Putamen (tissue), 1 donor: ENCODE measurements around the gene ABR.
"Not testable (repeated sequence)": the region's sequence is repeated elsewhere in the genome, so short reads cannot be mapped to it uniquely, and the experiment has no call there.

ENCODE experiments used
- DNase-seq: peaks from one replicate; pipeline ENCODE4 v3.0.0-alpha.2; 2016; ENCODE audit warnings: low spot score

The ABR gene

GRCh38 chr17:1120596-1121441 lies 59.0 kb downstream of the ABR start:
- DNase-seq, result no peak

- no peak for DNase-seq
These were observed 59.9 kb downstream of the ABR start for GRCh38 chr17:1119924-1120323.

- no peak for DNase-seq
These were observed 63.2 kb downstream of the ABR start for GRCh38 chr17:1116602-1117001.

GRCh38 chr17:1112875-1113274 lies 66.9 kb downstream of the ABR start:
- no peak for DNase-seq

- no peak for DNase-seq
These were observed 68.0 kb downstream of the ABR start for GRCh38 chr17:1111599-1112443.

- DNase-seq, result no peak
These were observed 68.8 kb downstream of the ABR start for GRCh38 chr17:1110862-1111598.

- DNase-seq, result no peak
These were observed 69.3 kb downstream of the ABR start for GRCh38 chr17:1110541-1110861.

GRCh38 chr17:1109606-1110540 lies 69.9 kb downstream of the ABR start:
- DNase-seq, result no peak

GRCh38 chr17:1108765-1109605 lies 70.8 kb downstream of the ABR start:
- DNase-seq, result no peak

- DNase-seq, result no peak
These were observed 71.4 kb downstream of the ABR start for GRCh38 chr17:1108478-1108764.

- no peak for DNase-seq
These were observed 71.9 kb downstream of the ABR start for GRCh38 chr17:1107777-1108477.

- no peak for DNase-seq
These were observed 72.6 kb downstream of the ABR start for GRCh38 chr17:1107083-1107776.

GRCh38 chr17:1104222-1104621 lies 75.6 kb downstream of the ABR start:
- DNase-seq, result no peak

- no peak for DNase-seq
These were observed 79.4 kb downstream of the ABR start for GRCh38 chr17:1100382-1100781.

GRCh38 chr17:1099242-1099641 lies 80.5 kb downstream of the ABR start:
- DNase-seq, result no peak

- DNase-seq, result not testable (repeated sequence)
These were observed 81.6 kb downstream of the ABR start for GRCh38 chr17:1097972-1098744.

- DNase-seq, result no peak
These were observed 83.6 kb downstream of the ABR start for GRCh38 chr17:1096215-1096614.

GRCh38 chr17:1095853-1096173 lies 84.0 kb downstream of the ABR start:
- no peak for DNase-seq
